Tibial nerve (tissue), 4 donors: ENCODE data around the gene IL31RA. TPM values are rescaled to one million over a fixed set of nuclear protein-coding genes. Genes with fewer than 3 reads are reported as not detected.

Experiments
- DNase-seq, 2 donors: peaks; one replicate each; pipeline ENCODE4 v3.0.0-alpha.2; 2019; ENCODE audit warnings: low spot score in 2 of 2
- H3K27ac ChIP-seq, 4 donors: fragments of 200-600 bp; sonication (generic) in 3 of 4; one replicate each; pipeline ENCODE4 v1.5.1; 2017 to 2019; ENCODE audit warnings: mild to moderate bottlenecking in 1 of 4
- H3K27me3 ChIP-seq, 2 donors: fragments of 200-600 bp; sonication (generic) in 1 of 2; one replicate each; pipeline versions ENCODE4 v1.5.1 to v1.6.0; 2017 to 2019
- H3K36me3 ChIP-seq, 3 donors: fragments of 200-600 bp; sonication (generic); one replicate each; pipeline ENCODE4 v1.5.1; 2018 to 2019
- H3K4me1 ChIP-seq, 4 donors: fragments of 200-600 bp; sonication (generic) in 3 of 4; one replicate each; pipeline ENCODE4 v1.5.1; 2017 to 2019
- H3K4me3 ChIP-seq, 4 donors: fragments of 200-600 bp; sonication (generic) in 3 of 4; one replicate each; pipeline ENCODE4 v1.5.1; 2017 to 2019; ENCODE audit warnings: mild to moderate bottlenecking in 1 of 4, moderate library complexity in 1 of 4
- H3K9me3 ChIP-seq, 4 donors: fragments of 200-600 bp; sonication (generic) in 3 of 4; one replicate each; pipeline ENCODE4 v1.5.1; 2017 to 2019
- CTCF ChIP-seq, 5 experiments: fragments of 200-600 bp in 3 of 5; fragments of 450-650 bp in 2 of 5; sonication (generic) in 3 of 5; IDR thresholded peaks; one replicate each; pipeline ENCODE4 v1.5.1; 2016 to 2019; ENCODE audit warnings: antibody characterized with exemption in 5 of 5, mild to moderate bottlenecking in 3 of 5, moderate library complexity in 2 of 5
- EP300 ChIP-seq, 2 donors: sonication (generic); formaldehyde crosslinking; IDR thresholded peaks; one replicate each; pipeline ENCODE4 v1.6.1; 2017; ENCODE audit warnings: antibody characterized with exemption in 2 of 2, mild to moderate bottlenecking in 1 of 2
- POLR2A ChIP-seq, 2 donors: fragments of 450-650 bp; IDR thresholded peaks; one replicate each; pipeline ENCODE4 v1.6.1; 2017; ENCODE audit warnings: antibody characterized with exemption in 2 of 2, mild to moderate bottlenecking in 2 of 2, moderate library complexity in 2 of 2
- WGBS, 2 donors: methylation state at CpG; one replicate each; pipeline ENCODE4 v1.1.5; 2018; 5-methylcytosine and 5-hydroxymethylcytosine counted together
- total RNA-seq, 4 donors: library from RNA; depleted of rRNA; stranded (reverse); fragments of >200 nt; gene quantifications; one replicate each; pipeline ENCODE4 v1.1.0, GENCODE V29; 2016

Gene IL31RA
- total RNA-seq, 4 donors from 2014 or later = 0.60 TPM; not detected in 3

- H3K4me3 ChIP-seq = no peak overlapping the region
- H3K27ac ChIP-seq = no peak overlapping the region
- 76 to 80% methylated on average over 2 of the region's 2 CpGs for WGBS, 2 donors
- H3K9me3 ChIP-seq = peaks cover 0 to 5% (median 2%) of the 10 kb centered on the region in 4 donors
- no peak for DNase-seq
- H3K4me1 ChIP-seq = no peaks in the 10 kb centered on the region
- H3K36me3 ChIP-seq = no peaks in the 10 kb centered on the region
- H3K27me3 ChIP-seq = no peaks in the 10 kb centered on the region
- TF ChIP-seq CTCF (IDR thresholded peaks at IDR 0.05) (no peak), EP300 (IDR thresholded peaks at IDR 0.05) (no peak), POLR2A (IDR thresholded peaks at IDR 0.05) (no peak)
These were observed 9.2 kb upstream of the IL31RA start for GRCh38 chr5:55841976-55842375.

GRCh38 chr5:55847837-55848236 is 3.3 kb upstream of the IL31RA start:
- H3K9me3 ChIP-seq = peaks cover 0 to 5% (median 2%) of the 10 kb centered on the region in 4 donors
- no peak for TF ChIP-seq CTCF (IDR thresholded peaks at IDR 0.05)
- TF ChIP-seq POLR2A (IDR thresholded peaks at IDR 0.05) = no peak
- H3K4me3 ChIP-seq = no peak overlapping the region
- no peaks in the 10 kb centered on the region for H3K4me1 ChIP-seq
- 80 to 94% methylated on average over 1 of the region's 1 CpG for WGBS, 2 donors
- no peaks in the 10 kb centered on the region for H3K27me3 ChIP-seq
- H3K36me3 ChIP-seq = no peaks in the 10 kb centered on the region
- no peak for DNase-seq
- H3K27ac ChIP-seq = no peak overlapping the region

- WGBS, 2 donors = 83 to 87% methylated on average over 2 of the region's 2 CpGs
- DNase-seq = no peak
- H3K9me3 ChIP-seq = peaks cover 0 to 5% (median 2%) of the 10 kb centered on the region in 4 donors
- peaks cover 0 to 7% (median 2%) of the 10 kb centered on the region in 4 donors for H3K4me1 ChIP-seq
- H3K4me3 ChIP-seq = no peak overlapping the region
- H3K27ac ChIP-seq = no peak overlapping the region
- TF ChIP-seq POLR2A (IDR thresholded peaks at IDR 0.05) = no peak
- TF ChIP-seq EP300 (IDR thresholded peaks at IDR 0.05) = no peak
- TF ChIP-seq CTCF (IDR thresholded peaks at IDR 0.05) = no peak
- H3K36me3 ChIP-seq = no peaks in the 10 kb centered on the region
- H3K27me3 ChIP-seq = no peaks in the 10 kb centered on the region
These were observed 2.4 kb upstream of the IL31RA start for GRCh38 chr5:55848783-55849182.

GRCh38 chr5:55851675-55851979 is 470 bp downstream of the IL31RA start:
- H3K4me3 ChIP-seq = no peak overlapping the region
- no peaks in the 10 kb centered on the region for H3K36me3 ChIP-seq
- DNase-seq = no peak
- 79 to 90% methylated on average over 2 of the region's 2 CpGs for WGBS, 2 donors
- H3K27me3 ChIP-seq = no peaks in the 10 kb centered on the region
- no peaks in the 10 kb centered on the region for H3K9me3 ChIP-seq
- peaks cover 0 to 10% (median 2%) of the 10 kb centered on the region in 4 donors for H3K4me1 ChIP-seq
- TF ChIP-seq CTCF (IDR thresholded peaks at IDR 0.05) (no peak), EP300 (IDR thresholded peaks at IDR 0.05) (no peak), POLR2A (IDR thresholded peaks at IDR 0.05) (no peak)
- no peak overlapping the region for H3K27ac ChIP-seq

- TF ChIP-seq EP300 (IDR thresholded peaks at IDR 0.05) (no peak), POLR2A (IDR thresholded peaks at IDR 0.05) (no peak), CTCF (IDR thresholded peaks at IDR 0.05) (no peak)
- H3K36me3 ChIP-seq = no peaks in the 10 kb centered on the region
- WGBS, 2 donors = 59 to 69% methylated on average over 3 of the region's 3 CpGs
- peaks cover 0 to 10% (median 2%) of the 10 kb centered on the region in 4 donors for H3K4me1 ChIP-seq
- no peaks in the 10 kb centered on the region for H3K27me3 ChIP-seq
- H3K9me3 ChIP-seq = no peaks in the 10 kb centered on the region
- no peak overlapping the region for H3K4me3 ChIP-seq
- H3K27ac ChIP-seq = no peak overlapping the region
- DNase-seq = no peak
These were observed 1.3 kb downstream of the IL31RA start for GRCh38 chr5:55852503-55852902.
